K562 treated with DMSO at 1 percent for 4 hours (cell line): ENCODE results near the gene ADGRG6. TPM values are rescaled to one million over a fixed set of nuclear protein-coding genes. Genes with fewer than 3 reads are reported as not detected.

ENCODE experiments used
- total RNA-seq: library from RNA; unstranded; fragments of 300-600 nt; gene quantifications from 2 replicates; pipeline ENCODE4 v1.2.3, GENCODE V29; 2022; ENCODE audit not compliant: insufficient read depth

Gene ADGRG6
- total RNA-seq = not detected in 2 replicates

GRCh38 chr6:142301651-142302391 is at the start of gene ADGRG6:
TSS of gene ADGRG6 (plus strand) at chr6:142302007. CDS start at chr6:142302330, 323 bp downstream.

Other genes with a start within 250 kb of the ADGRG6 start
- gene GJE1, start 169.1 kb upstream of the ADGRG6 start, total RNA-seq = not detected in 2 replicates
- not detected in 2 replicates for gene NMBR, start 154.9 kb upstream of the ADGRG6 start, total RNA-seq
- gene VTA1, start 154.7 kb upstream of the ADGRG6 start, total RNA-seq = 40.8 and 41.0 TPM in 2 replicates